Mononuclear cell (primary cell): ENCODE data around the gene SLFNL1. TPM values are rescaled to one million over a fixed set of nuclear protein-coding genes. Genes with fewer than 3 reads are reported as not detected.
A peak's percentile ranks its signal among the peaks of the same experiment; 100 is the strongest.

Experiments used
- H3K27me3 ChIP-seq: 2 replicates; pipeline ENCODE4 v1.6.0; 2011; ENCODE audit warnings: low read length, control low read depth; ENCODE audit not compliant: insufficient read depth
- H3K4me1 ChIP-seq: 2 replicates; pipeline ENCODE4 v1.5.1; 2011; ENCODE audit warnings: mild to moderate bottlenecking, low read length, control low read depth; ENCODE audit not compliant: insufficient read depth
- H3K4me3 ChIP-seq: 2 replicates; pipeline ENCODE4 v1.5.1; 2011; ENCODE audit warnings: mild to moderate bottlenecking, low read length, moderate library complexity
- H3K9me3 ChIP-seq: 2 replicates; pipeline ENCODE4 v1.5.1; 2011; ENCODE audit warnings: low read depth, mild to moderate bottlenecking, control low read depth, low read length
- total RNA-seq: library from RNA; depleted of rRNA; stranded (reverse); fragments of >200 nt; gene quantifications from one replicate; pipeline ENCODE4 v1.2.3, GENCODE V29; 2012

SLFNL1 gene
- total RNA-seq, 1 donor, result 0.10 TPM

- Histone ChIP-seq H3K4me3 (no peak overlapping the region), H3K9me3 (no peaks in the 10 kb centered on the region), H3K4me1 (peaks cover 15% of the 10 kb centered on the region), H3K27me3 (no peaks in the 10 kb centered on the region)
Observed at GRCh38 chr1:40985161-40985560, 36.4 kb downstream of the SLFNL1 start.

GRCh38 chr1:40984531-40984930 lies 37.0 kb downstream of the SLFNL1 start:
- H3K27me3 ChIP-seq, result no peaks in the 10 kb centered on the region
- H3K4me1 ChIP-seq, result peaks cover 17% of the 10 kb centered on the region
- H3K9me3 ChIP-seq, result no peaks in the 10 kb centered on the region
- H3K4me3 ChIP-seq, result no peak overlapping the region

GRCh38 chr1:40984066-40984465 lies 37.5 kb downstream of the SLFNL1 start:
- no peaks in the 10 kb centered on the region for H3K9me3 ChIP-seq
- H3K4me1 ChIP-seq, result peaks cover 20% of the 10 kb centered on the region
- no peak overlapping the region for H3K4me3 ChIP-seq
- H3K27me3 ChIP-seq, result no peaks in the 10 kb centered on the region

GRCh38 chr1:40983286-40983685 lies 38.2 kb downstream of the SLFNL1 start:
- no peaks in the 10 kb centered on the region for H3K9me3 ChIP-seq
- peaks cover 24% of the 10 kb centered on the region for H3K4me1 ChIP-seq
- no peak overlapping the region for H3K4me3 ChIP-seq
- no peaks in the 10 kb centered on the region for H3K27me3 ChIP-seq

- H3K9me3 ChIP-seq, result no peaks in the 10 kb centered on the region
- no peak overlapping the region for H3K4me3 ChIP-seq
- peaks cover 24% of the 10 kb centered on the region for H3K4me1 ChIP-seq
- no peaks in the 10 kb centered on the region for H3K27me3 ChIP-seq
Observed at GRCh38 chr1:40982721-40983120, 38.8 kb downstream of the SLFNL1 start.

- Histone ChIP-seq H3K4me3 (no peak overlapping the region), H3K9me3 (no peaks in the 10 kb centered on the region), H3K27me3 (no peaks in the 10 kb centered on the region), H3K4me1 (peaks cover 24% of the 10 kb centered on the region)
Observed at GRCh38 chr1:40981691-40982448, 39.7 kb downstream of the SLFNL1 start.

GRCh38 chr1:40980453-40981121 lies 40.9 kb downstream of the SLFNL1 start:
- Histone ChIP-seq H3K9me3 (no peaks in the 10 kb centered on the region), H3K4me3 (peak overlapping the region; percentile 64), H3K27me3 (no peaks in the 10 kb centered on the region), H3K4me1 (peaks cover 24% of the 10 kb centered on the region)

GRCh38 chr1:40980068-40980452 lies 41.5 kb downstream of the SLFNL1 start:
- Histone ChIP-seq H3K4me1 (peaks cover 24% of the 10 kb centered on the region), H3K4me3 (peak overlapping the region; percentile 64), H3K27me3 (no peaks in the 10 kb centered on the region), H3K9me3 (no peaks in the 10 kb centered on the region)

- H3K4me3 ChIP-seq, result peak within 1 kb of the TSS; percentile 64
- H3K4me1 ChIP-seq, result peaks cover 24% of the 10 kb centered on the region
- no peaks in the 10 kb centered on the region for H3K9me3 ChIP-seq
- H3K27me3 ChIP-seq, result no peaks in the 10 kb centered on the region
Observed at GRCh38 chr1:40979241-40980067, 42.1 kb downstream of the SLFNL1 start, which contains the start of gene CTPS1. TSS of gene CTPS1 (plus strand) at chr1:40979696. CDS start at chr1:40983291, 3,595 bp downstream.

- Histone ChIP-seq H3K27me3 (no peaks in the 10 kb centered on the region), H3K9me3 (no peaks in the 10 kb centered on the region), H3K4me1 (peaks cover 24% of the 10 kb centered on the region), H3K4me3 (peak overlapping the region; percentile 64)
Observed at GRCh38 chr1:40978886-40979240, 42.7 kb downstream of the SLFNL1 start.

- H3K4me1 ChIP-seq, result peaks cover 24% of the 10 kb centered on the region
- H3K27me3 ChIP-seq, result no peaks in the 10 kb centered on the region
- H3K4me3 ChIP-seq, result no peak overlapping the region
- no peaks in the 10 kb centered on the region for H3K9me3 ChIP-seq
Observed at GRCh38 chr1:40977716-40978115, 43.8 kb downstream of the SLFNL1 start.

- Histone ChIP-seq H3K4me1 (peaks cover 28% of the 10 kb centered on the region), H3K9me3 (no peaks in the 10 kb centered on the region), H3K4me3 (no peak overlapping the region), H3K27me3 (no peaks in the 10 kb centered on the region)
Observed at GRCh38 chr1:40976952-40977690, 44.4 kb downstream of the SLFNL1 start.

GRCh38 chr1:40974945-40975344 lies 46.6 kb downstream of the SLFNL1 start:
- Histone ChIP-seq H3K9me3 (no peaks in the 10 kb centered on the region), H3K27me3 (no peaks in the 10 kb centered on the region), H3K4me3 (no peak overlapping the region), H3K4me1 (peaks cover 13% of the 10 kb centered on the region)

GRCh38 chr1:40973912-40974311 lies 47.6 kb downstream of the SLFNL1 start:
- Histone ChIP-seq H3K9me3 (no peaks in the 10 kb centered on the region), H3K4me3 (no peak overlapping the region), H3K27me3 (no peaks in the 10 kb centered on the region), H3K4me1 (peaks cover 8% of the 10 kb centered on the region)
